H1 (cell line): Measurements from ENCODE around the gene RUBCN. TPM values are rescaled to one million over a fixed set of nuclear protein-coding genes. Genes with fewer than 3 reads are reported as not detected.
"Not testable (repeated sequence)": the region's sequence is repeated elsewhere in the genome, so short reads cannot be mapped to it uniquely, and the experiment has no call there.

Experiments used
- CTCF ChIA-PET: fragments of 300-600 bp; sonication (Branson Sonifier 250); formaldehyde crosslinking; loops from one replicate; lab custom pipeline; 2021; ENCODE audit not compliant: partially characterized antibody; lab: Charles Lee
- POLR2A ChIA-PET: fragments of 300-600 bp; sonication (Branson Sonifier 250); formaldehyde crosslinking; loops from one replicate; lab custom pipeline; 2021; ENCODE audit warnings: inconsistent platforms; ENCODE audit not compliant: partially characterized antibody; lab: Charles Lee
- DNase-seq, 2 experiments: peaks; one replicate each; pipeline versions ENCODE4 v3.0.0 to v3.0.0-alpha.2; 2010 to 2022; ENCODE audit warnings: low spot score in 2 of 2, low read depth in 1 of 2, mixed read lengths in 1 of 2
- FAIRE-seq: peaks from 2 replicates; lab custom pipeline; 2011; peaks lifted over from hg19 to GRCh38; lab: Jason Lieb, UNC
- H2AFZ ChIP-seq: 2 replicates; pipeline ENCODE4 v1.8.1; 2012; ENCODE audit warnings: low read length, inconsistent platforms
- H2AK5ac ChIP-seq: 2 replicates; pipeline ENCODE4 v1.6.1; 2013; ENCODE audit warnings: low read depth, low read length
- H2BK120ac ChIP-seq: replicated peaks from 2 replicates; pipeline ENCODE3; 2013; ENCODE audit warnings: low read depth, low read length, inconsistent platforms
- H2BK12ac ChIP-seq: 2 replicates; pipeline ENCODE4 v1.6.1; 2013; ENCODE audit warnings: low read depth, low read length
- H2BK15ac ChIP-seq: 2 replicates; pipeline ENCODE4 v1.6.1; 2013; ENCODE audit warnings: low read length
- H2BK20ac ChIP-seq: 2 replicates; pipeline ENCODE4 v1.6.1; 2013; ENCODE audit warnings: low read length
- H2BK5ac ChIP-seq: 2 replicates; pipeline ENCODE4 v1.6.1; 2013; ENCODE audit warnings: low read depth, low read length
- H3K14ac ChIP-seq: 2 replicates; pipeline ENCODE4 v1.6.1; 2013; ENCODE audit warnings: inconsistent platforms; ENCODE audit not compliant: insufficient read length
- H3K18ac ChIP-seq: 2 replicates; pipeline ENCODE4 v1.6.1; 2013; ENCODE audit warnings: low read length; ENCODE audit errors: extremely low read depth
- H3K23ac ChIP-seq: 2 replicates; pipeline ENCODE4 v1.6.1; 2013; ENCODE audit warnings: inconsistent platforms; ENCODE audit not compliant: insufficient read length
- H3K23me2 ChIP-seq: 2 replicates; pipeline ENCODE4 v1.6.1; 2013; ENCODE audit warnings: low read depth, low read length
- H3K27ac ChIP-seq: 2 replicates; pipeline ENCODE4 v1.6.1; 2011; ENCODE audit warnings: low read depth, low read length, inconsistent platforms
- H3K27me3 ChIP-seq, 4 experiments: replicated peaks in 1 of 4; 1 replicate in 1 of 4; 2 replicates in 3 of 4; pipeline versions ENCODE4 v1.6.1 to v1.8.1; 2011 to 2013; ENCODE audit warnings: low read length in 3 of 4, mild to moderate bottlenecking in 3 of 4, inconsistent platforms in 2 of 4, mixed read lengths in 2 of 4, moderate library complexity in 1 of 4; ENCODE audit not compliant: control insufficient read depth in 3 of 4, insufficient read depth in 3 of 4; ENCODE audit errors: extremely low read depth in 1 of 4
- H3K36me3 ChIP-seq, 4 experiments: 2 replicates each; pipeline versions ENCODE4 v1.6.1 to v1.8.1; 2011 to 2013; ENCODE audit warnings: mild to moderate bottlenecking in 4 of 4, low read length in 3 of 4, moderate library complexity in 2 of 4, control low read depth in 1 of 4, inconsistent platforms in 1 of 4; ENCODE audit not compliant: insufficient read depth in 4 of 4, control insufficient read depth in 2 of 4
- H3K4ac ChIP-seq: replicated peaks from 2 replicates; pipeline ENCODE3; 2013; ENCODE audit warnings: low read length, low read depth, mixed read lengths, inconsistent platforms; ENCODE audit not compliant: insufficient read length
- H3K4me1 ChIP-seq, 4 experiments: replicated peaks in 1 of 4; 1 replicate in 1 of 4; 2 replicates in 3 of 4; pipeline versions ENCODE4 v1.6.1 to v1.8.1; 2011 to 2013; ENCODE audit warnings: low read length in 3 of 4, inconsistent platforms in 2 of 4, mixed read lengths in 1 of 4; ENCODE audit not compliant: insufficient read depth in 4 of 4, control insufficient read depth in 3 of 4
- H3K4me2 ChIP-seq, 2 experiments: 2 replicates each; pipeline versions ENCODE4 v1.6.1 to v1.8.1; 2011 to 2013; ENCODE audit warnings: low read depth in 2 of 2, low read length in 2 of 2, control low read depth in 1 of 2, inconsistent platforms in 1 of 2, mild to moderate bottlenecking in 1 of 2; ENCODE audit not compliant: insufficient read depth in 1 of 2
- H3K4me3 ChIP-seq, 4 experiments: fragments of 200-600, 300-600 bp in 1 of 4; sonication (generic), shearing (Covaris generic), sonication (Bioruptor Twin) in 1 of 4; 2 replicates each; pipeline versions ENCODE4 v1.5.1 to v1.8.1; 2011 to 2016; ENCODE audit warnings: low read length in 4 of 4, low read depth in 3 of 4, control low read depth in 2 of 4, inconsistent platforms in 2 of 4, mild to moderate bottlenecking in 2 of 4, mixed read lengths in 1 of 4, moderate library complexity in 1 of 4; ENCODE audit not compliant: insufficient read depth in 2 of 4; ENCODE audit errors: extremely low read depth in 1 of 4
- H3K56ac ChIP-seq: replicated peaks from 2 replicates; pipeline ENCODE3; 2013; ENCODE audit warnings: low read depth, mild to moderate bottlenecking, mixed read lengths, low read length, inconsistent platforms; ENCODE audit not compliant: insufficient read length
- H3K79me1 ChIP-seq: 2 replicates; pipeline ENCODE4 v1.6.1; 2013; ENCODE audit warnings: low read depth, low read length, control low read depth
- H3K79me2 ChIP-seq, 2 experiments: 2 replicates each; pipeline versions ENCODE4 v1.6.1 to v1.8.1; 2012 to 2013; ENCODE audit warnings: low read length in 2 of 2, mild to moderate bottlenecking in 2 of 2, inconsistent platforms in 1 of 2; ENCODE audit not compliant: insufficient read depth in 2 of 2, control insufficient read depth in 1 of 2
- H3K9ac ChIP-seq, 4 experiments: replicated peaks in 1 of 4; 1 replicate in 1 of 4; 2 replicates in 3 of 4; pipeline versions ENCODE4 v1.6.1 to v1.8.1; 2011 to 2013; ENCODE audit warnings: low read depth in 3 of 4, low read length in 3 of 4, control low read depth in 2 of 4, mild to moderate bottlenecking in 2 of 4, moderate library complexity in 2 of 4, inconsistent platforms in 1 of 4; ENCODE audit errors: extremely low read depth in 1 of 4
- H3K9me3 ChIP-seq, 2 experiments: 2 replicates each; pipeline versions ENCODE4 v1.6.1 to v1.8.1; 2012 to 2013; ENCODE audit warnings: mild to moderate bottlenecking in 2 of 2, moderate library complexity in 2 of 2, control low read depth in 1 of 2, inconsistent platforms in 1 of 2, low read depth in 1 of 2, low read length in 1 of 2, mixed read lengths in 1 of 2; ENCODE audit not compliant: insufficient read depth in 2 of 2
- H4K20me1 ChIP-seq, 2 experiments: replicated peaks in 1 of 2; 2 replicates each; pipeline versions ENCODE3 to v1.8.1; 2011 to 2013; ENCODE audit warnings: inconsistent platforms in 2 of 2, low read length in 2 of 2, mild to moderate bottlenecking in 1 of 2; ENCODE audit not compliant: insufficient read depth in 2 of 2, control insufficient read depth in 1 of 2
- H4K5ac ChIP-seq: 2 replicates; pipeline ENCODE4 v1.6.1; 2013; ENCODE audit warnings: low read length, low read depth, mixed read lengths, inconsistent platforms; ENCODE audit not compliant: insufficient read length
- H4K8ac ChIP-seq: 2 replicates; pipeline ENCODE4 v1.8.0; 2013; ENCODE audit warnings: mild to moderate bottlenecking, moderate library complexity, low read length, inconsistent platforms; ENCODE audit not compliant: insufficient read depth; ENCODE audit errors: extremely low read depth
- H4K91ac ChIP-seq: replicated peaks from 2 replicates; pipeline ENCODE3; 2013; ENCODE audit warnings: low read length, mixed read lengths, inconsistent platforms; ENCODE audit not compliant: insufficient read length
- whole genome bisulfite sequencing, 2 experiments: shearing (Covaris generic) in 1 of 2; methylation state at CpG; one replicate each; pipeline versions ENCODE4 v1.1.6 to v1.1.7; 2013 to 2015; ENCODE audit warnings: low lambda C conversion rate in 2 of 2, mixed read lengths in 2 of 2, inconsistent platforms in 1 of 2, low coverage in 1 of 2, missing lambda C conversion rate in 1 of 2; ENCODE audit not compliant: insufficient replicate concordance in 2 of 2, insufficient coverage in 1 of 2, insufficient read length in 1 of 2; ENCODE audit errors: extremely low coverage in 1 of 2, missing lambda C conversion rate in 1 of 2; 5-methylcytosine and 5-hydroxymethylcytosine counted together
- polyA plus RNA-seq, 7 experiments: library from polyadenylated mRNA; depleted of rRNA in 3 of 7; stranded (reverse) in 5 of 7; unstranded in 2 of 7; fragments of >200 nt in 5 of 7; fragments of 200-250 nt in 2 of 7; gene quantifications; 1 replicate in 5 of 7; 2 replicates in 1 of 7; 4 replicates in 1 of 7; pipeline versions ENCODE4 v1.2.1 to v1.2.3, GENCODE V29; 2011 to 2013; ENCODE audit warnings: missing spikeins in 2 of 7, mixed read lengths in 2 of 7
- total RNA-seq: library from RNA; stranded (reverse); fragmentation: NEBNext Ultra II Directional; extraction: Animal tissue kit (Norgen Biotek cat#: 25700); gene quantifications from 2 replicates; pipeline ENCODE4 v1.2.1, GENCODE V29; 2021

RUBCN gene
- total and polyA plus RNA-seq, 2 of the 8 experiments (the other 6 are each of a cell fraction or from before 2014, with no cell fraction given) = 9.3 to 21.9 TPM

GRCh38 chr3:197710965-197711364, 25.7 kb downstream of the RUBCN start:
- H3K27ac ChIP-seq, H3K79me1 ChIP-seq, H4K5ac ChIP-seq, H3K23ac ChIP-seq, H2BK20ac ChIP-seq, H2BK120ac ChIP-seq, H3K23me2 ChIP-seq, H3K4me3 ChIP-seq, H3K4ac ChIP-seq, H2BK15ac ChIP-seq, H2AK5ac ChIP-seq, H3K79me2 ChIP-seq, H3K4me2 ChIP-seq, H3K36me3 ChIP-seq, H4K91ac ChIP-seq, H3K27me3 ChIP-seq, H3K18ac ChIP-seq, H4K20me1 ChIP-seq, H3K9ac ChIP-seq, H3K14ac ChIP-seq, H3K56ac ChIP-seq, H2AFZ ChIP-seq, H2BK12ac ChIP-seq, H4K8ac ChIP-seq, DNase-seq, H3K4me1 ChIP-seq, H2BK5ac ChIP-seq, FAIRE-seq, H3K9me3 ChIP-seq: not testable (repeated sequence)
- CTCF ChIA-PET = interaction anchor here (1.2 kb wide), 1 partner anchor 24 kb away, joined by 3 read pairs; no protein-coding TSS in a partner anchor
- WGBS, 2 experiments = 93% methylated on average over 5 of the region's 5 CpGs; no CpG with 5 or more reads in 1 of the 2 experiments
- POLR2A ChIA-PET = interaction anchor here (0.6 kb wide), 1 partner anchor 242 kb away, joined by 3 read pairs; no protein-coding TSS in a partner anchor
